Peyer's patch (tissue), 4 donors: ENCODE measurements around the gene C16orf96.

Source experiments
- POLR2A ChIP-seq, 2 donors: fragments of 450-650 bp; IDR thresholded peaks; one replicate each; pipeline ENCODE4 v1.5.1; 2017; ENCODE audit warnings: antibody characterized with exemption in 2 of 2, mild to moderate bottlenecking in 2 of 2, moderate library complexity in 2 of 2
- TF ChIP-seq, protein P1 (sequence below), 6 experiments: fragments of 450-650 bp in 4 of 6; fragments of 200-600 bp in 2 of 6; sonication (generic) in 1 of 6; IDR thresholded peaks; one replicate each; pipeline ENCODE4 v1.5.1; 2017 to 2019; ENCODE audit warnings: antibody characterized with exemption in 6 of 6, mild to moderate bottlenecking in 3 of 6, moderate library complexity in 1 of 6

- no peak for TF ChIP-seq POLR2A (IDR thresholded peaks at IDR 0.05)
- TF ChIP-seq, protein P1, sequence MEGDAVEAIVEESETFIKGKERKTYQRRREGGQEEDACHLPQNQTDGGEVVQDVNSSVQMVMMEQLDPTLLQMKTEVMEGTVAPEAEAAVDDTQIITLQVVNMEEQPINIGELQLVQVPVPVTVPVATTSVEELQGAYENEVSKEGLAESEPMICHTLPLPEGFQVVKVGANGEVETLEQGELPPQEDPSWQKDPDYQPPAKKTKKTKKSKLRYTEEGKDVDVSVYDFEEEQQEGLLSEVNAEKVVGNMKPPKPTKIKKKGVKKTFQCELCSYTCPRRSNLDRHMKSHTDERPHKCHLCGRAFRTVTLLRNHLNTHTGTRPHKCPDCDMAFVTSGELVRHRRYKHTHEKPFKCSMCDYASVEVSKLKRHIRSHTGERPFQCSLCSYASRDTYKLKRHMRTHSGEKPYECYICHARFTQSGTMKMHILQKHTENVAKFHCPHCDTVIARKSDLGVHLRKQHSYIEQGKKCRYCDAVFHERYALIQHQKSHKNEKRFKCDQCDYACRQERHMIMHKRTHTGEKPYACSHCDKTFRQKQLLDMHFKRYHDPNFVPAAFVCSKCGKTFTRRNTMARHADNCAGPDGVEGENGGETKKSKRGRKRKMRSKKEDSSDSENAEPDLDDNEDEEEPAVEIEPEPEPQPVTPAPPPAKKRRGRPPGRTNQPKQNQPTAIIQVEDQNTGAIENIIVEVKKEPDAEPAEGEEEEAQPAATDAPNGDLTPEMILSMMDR (IDR thresholded peaks at IDR 0.05) = no peak
Measured at GRCh38 chr16:4583906-4584305, 27.8 kb downstream of the C16orf96 start.
